Islet precursor cell (in vitro differentiated cells): ENCODE measurements around the gene SCG5.

Experiments
- DNase-seq: peaks from one replicate; pipeline ENCODE4 v3.0.0-alpha.2; 2018

SCG5 gene

DNA sequence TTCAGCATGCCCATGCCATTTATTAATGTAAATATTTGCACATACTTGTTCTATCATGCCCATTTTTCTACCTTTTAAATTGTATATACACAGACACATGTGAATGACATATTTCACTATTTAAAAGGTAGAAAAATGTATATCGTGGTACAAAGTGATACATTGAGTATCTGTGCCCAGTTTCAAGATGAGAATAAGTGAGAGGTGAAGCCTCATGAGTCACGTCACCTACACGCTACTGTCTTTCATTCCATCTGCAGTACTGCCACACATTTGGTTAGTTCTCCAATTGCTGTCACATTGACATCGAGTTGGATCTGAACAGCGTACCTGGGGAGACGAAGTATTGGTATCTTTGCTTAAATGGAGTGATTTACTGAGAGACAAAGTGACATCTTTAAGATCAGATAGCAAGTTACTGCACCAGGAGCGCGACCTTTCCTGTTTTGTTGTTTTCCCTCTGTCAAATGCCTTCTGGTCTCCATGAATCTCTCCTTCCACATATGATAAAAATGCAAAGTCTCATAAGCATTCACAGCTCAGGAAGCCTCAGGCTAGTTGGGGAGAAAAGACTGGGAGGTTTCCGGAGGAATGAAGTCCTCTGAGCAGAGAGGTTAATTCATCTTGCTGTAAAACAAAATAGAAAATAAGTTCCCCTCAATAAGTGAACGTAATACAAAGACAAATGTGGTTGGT lies 88.3 kb downstream of the SCG5 start:
- no peak for DNase-seq

DNA sequence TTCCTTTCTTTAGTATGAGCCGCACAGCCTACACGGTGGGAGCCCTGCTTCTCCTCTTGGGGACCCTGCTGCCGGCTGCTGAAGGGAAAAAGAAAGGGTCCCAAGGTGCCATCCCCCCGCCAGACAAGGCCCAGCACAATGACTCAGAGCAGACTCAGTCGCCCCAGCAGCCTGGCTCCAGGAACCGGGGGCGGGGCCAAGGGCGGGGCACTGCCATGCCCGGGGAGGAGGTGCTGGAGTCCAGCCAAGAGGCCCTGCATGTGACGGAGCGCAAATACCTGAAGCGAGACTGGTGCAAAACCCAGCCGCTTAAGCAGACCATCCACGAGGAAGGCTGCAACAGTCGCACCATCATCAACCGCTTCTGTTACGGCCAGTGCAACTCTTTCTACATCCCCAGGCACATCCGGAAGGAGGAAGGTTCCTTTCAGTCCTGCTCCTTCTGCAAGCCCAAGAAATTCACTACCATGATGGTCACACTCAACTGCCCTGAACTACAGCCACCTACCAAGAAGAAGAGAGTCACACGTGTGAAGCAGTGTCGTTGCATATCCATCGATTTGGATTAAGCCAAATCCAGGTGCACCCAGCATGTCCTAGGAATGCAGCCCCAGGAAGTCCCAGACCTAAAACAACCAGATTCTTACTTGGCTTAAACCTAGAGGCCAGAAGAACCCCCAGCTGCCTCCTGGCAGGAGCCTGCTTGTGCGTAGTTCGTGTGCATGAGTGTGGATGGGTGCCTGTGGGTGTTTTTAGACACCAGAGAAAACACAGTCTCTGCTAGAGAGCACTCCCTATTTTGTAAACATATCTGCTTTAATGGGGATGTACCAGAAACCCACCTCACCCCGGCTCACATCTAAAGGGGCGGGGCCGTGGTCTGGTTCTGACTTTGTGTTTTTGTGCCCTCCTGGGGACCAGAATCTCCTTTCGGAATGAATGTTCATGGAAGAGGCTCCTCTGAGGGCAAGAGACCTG lies 89.5 kb downstream of the SCG5 start:
- peak; percentile 91 for DNase-seq

DNA sequence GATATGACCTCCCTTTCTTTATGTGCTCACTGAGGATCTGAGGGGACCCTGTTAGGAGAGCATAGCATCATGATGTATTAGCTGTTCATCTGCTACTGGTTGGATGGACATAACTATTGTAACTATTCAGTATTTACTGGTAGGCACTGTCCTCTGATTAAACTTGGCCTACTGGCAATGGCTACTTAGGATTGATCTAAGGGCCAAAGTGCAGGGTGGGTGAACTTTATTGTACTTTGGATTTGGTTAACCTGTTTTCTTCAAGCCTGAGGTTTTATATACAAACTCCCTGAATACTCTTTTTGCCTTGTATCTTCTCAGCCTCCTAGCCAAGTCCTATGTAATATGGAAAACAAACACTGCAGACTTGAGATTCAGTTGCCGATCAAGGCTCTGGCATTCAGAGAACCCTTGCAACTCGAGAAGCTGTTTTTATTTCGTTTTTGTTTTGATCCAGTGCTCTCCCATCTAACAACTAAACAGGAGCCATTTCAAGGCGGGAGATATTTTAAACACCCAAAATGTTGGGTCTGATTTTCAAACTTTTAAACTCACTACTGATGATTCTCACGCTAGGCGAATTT lies 91.2 kb downstream of the SCG5 start:
- no peak for DNase-seq

DNA sequence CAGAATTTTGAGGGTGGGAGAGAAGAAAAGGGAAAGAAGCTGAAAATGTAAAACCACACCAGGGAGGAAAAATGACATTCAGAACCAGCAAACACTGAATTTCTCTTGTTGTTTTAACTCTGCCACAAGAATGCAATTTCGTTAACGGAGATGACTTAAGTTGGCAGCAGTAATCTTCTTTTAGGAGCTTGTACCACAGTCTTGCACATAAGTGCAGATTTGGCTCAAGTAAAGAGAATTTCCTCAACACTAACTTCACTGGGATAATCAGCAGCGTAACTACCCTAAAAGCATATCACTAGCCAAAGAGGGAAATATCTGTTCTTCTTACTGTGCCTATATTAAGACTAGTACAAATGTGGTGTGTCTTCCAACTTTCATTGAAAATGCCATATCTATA lies 91.8 kb downstream of the SCG5 start:
- no peak for DNase-seq

DNA sequence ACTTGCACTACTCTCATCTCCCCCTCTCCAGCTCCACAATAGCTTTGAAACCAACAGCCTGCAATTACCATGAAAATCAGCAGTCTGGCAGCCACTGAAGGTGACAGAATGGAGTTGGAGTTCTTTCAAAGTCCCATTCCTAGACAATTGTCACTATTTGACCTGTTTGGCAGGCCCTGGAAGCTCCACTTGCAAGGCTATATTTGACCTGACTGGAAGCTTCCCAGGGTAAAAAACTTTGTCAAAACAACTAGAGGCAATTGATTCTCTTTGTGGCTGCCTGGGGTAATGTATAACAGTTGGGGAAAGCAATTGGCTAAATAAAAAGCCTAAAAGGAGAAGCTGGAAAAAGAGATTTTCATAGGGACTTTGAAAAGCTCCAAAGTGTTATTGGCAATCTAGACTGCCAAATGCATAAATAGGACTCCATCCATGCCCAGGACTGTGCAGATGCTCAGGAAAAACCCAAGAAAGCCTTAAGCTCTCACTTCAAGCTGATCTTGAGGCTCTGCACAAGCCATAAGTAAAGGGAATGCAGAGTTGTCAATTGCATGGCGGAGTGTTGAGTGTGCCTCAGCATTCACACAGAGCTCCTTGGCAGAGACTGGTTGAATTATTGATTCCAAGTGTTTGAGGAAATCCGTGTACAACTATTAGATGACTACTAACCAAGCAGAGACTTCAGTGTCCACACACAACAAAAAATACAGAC lies 94.6 kb downstream of the SCG5 start:
- DNase-seq = no peak

DNA sequence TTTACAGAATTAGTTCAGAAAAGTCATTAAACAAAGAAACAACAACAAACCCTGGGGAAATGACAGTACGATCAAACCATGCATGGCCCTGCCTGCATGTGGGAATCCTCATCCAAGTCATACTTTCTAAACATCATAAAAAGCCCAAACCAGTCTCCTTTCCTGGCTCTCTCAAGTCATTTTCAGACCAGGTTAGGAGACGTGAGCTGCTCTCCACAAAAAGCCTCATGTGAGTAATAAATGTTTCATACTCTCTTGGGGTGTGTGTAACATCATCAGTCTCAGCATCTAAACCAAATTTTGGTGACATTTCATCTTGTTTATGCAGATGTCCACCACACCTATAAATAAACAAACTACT lies 95.2 kb downstream of the SCG5 start:
- DNase-seq = no peak

DNA sequence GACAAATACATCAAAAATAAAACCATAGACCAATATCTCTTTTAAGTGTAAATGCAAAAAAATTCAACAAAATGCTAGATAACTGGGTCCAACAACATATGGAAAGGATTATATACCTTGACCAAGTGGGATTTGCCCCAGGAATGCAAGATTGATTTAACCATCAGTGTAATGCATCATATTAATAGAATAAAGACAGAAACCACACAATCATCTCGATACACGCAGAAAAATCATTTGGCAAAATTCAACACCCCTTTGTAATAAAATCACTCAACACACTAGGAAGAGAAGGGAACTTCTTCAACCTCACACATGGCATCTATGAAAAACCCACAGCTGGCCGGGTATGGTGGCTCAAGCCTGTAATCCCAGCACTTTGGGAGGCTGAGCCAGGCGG lies 95.8 kb downstream of the SCG5 start:
- DNase-seq = no peak

DNA sequence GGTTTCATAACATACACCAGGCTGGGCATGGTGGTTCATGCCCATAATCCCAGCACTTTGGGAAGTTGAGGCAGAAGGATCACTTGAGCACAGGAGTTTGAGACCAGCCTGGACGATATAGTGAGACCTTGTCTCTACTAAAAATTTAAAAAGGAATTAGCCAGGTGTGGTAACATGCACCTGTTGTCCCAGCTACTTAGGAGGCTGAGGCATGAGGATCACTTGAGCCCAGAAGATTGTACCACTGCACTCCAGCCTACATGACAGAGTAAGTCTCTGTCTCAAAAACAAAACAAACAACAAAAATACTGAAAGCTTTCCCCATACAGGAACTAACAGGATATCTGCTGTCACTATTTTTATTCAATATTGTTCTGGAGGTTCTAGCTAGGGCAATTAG lies 97.2 kb downstream of the SCG5 start:
- no peak for DNase-seq

DNA sequence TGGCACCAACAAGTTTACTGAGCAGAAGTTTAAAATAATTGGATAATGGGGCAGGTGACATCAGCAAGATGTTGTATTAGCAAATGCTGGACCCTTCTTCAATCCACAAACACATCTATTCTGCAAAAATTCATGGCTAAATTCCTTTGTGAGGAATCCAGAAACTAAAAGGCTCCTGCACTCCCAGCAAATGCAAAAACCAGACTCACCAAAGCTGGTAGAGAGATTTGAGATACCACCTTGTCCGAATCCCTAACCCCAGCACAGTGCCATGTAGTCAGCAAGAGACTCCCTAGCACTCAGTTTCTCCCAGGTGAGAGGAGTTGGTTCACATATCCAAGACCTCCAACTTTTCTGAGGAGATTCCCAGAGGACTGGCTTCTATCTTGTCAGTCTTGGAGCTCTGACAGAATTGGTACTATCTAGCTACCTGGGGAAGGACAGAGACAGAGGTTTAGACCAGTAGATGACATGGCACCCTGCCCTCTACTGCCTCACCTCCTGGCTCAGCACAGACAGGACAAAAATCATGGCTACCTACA lies 98.1 kb downstream of the SCG5 start:
- DNase-seq = no peak

DNA sequence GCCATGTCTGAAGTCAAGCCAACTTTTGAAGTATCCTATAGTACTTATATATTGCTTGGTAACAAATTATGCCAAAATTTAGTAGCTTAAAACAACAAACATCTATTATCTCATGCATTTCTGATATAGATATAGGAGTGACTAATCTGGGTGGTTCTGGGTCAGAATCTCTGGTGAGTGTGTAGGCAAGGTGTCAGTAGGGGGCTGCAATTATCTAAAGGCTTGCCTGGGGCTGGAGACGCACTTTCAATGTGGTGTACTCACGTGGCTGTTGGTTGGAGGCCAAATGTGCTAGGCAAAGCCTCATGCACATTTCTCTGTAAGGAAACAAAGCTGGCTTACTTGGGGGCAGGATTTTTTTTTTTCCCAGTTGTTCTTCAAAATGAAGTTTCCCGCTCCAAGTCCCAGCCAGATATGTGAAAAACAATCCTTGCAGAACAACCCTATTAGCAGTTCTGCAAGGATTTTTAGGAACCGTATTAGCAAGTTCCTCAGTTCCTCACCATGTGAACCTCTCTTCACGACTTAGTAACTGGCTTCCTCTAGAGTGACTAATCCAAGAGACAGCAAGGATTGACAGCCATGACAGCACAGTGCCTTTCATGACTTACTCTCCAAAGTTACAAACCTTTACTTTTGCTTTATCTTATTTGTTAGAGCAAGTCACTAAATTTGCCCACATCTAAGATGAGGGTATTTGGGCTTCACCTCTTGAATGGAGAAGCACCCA lies 102.1 kb downstream of the SCG5 start:
- DNase-seq = no peak

DNA sequence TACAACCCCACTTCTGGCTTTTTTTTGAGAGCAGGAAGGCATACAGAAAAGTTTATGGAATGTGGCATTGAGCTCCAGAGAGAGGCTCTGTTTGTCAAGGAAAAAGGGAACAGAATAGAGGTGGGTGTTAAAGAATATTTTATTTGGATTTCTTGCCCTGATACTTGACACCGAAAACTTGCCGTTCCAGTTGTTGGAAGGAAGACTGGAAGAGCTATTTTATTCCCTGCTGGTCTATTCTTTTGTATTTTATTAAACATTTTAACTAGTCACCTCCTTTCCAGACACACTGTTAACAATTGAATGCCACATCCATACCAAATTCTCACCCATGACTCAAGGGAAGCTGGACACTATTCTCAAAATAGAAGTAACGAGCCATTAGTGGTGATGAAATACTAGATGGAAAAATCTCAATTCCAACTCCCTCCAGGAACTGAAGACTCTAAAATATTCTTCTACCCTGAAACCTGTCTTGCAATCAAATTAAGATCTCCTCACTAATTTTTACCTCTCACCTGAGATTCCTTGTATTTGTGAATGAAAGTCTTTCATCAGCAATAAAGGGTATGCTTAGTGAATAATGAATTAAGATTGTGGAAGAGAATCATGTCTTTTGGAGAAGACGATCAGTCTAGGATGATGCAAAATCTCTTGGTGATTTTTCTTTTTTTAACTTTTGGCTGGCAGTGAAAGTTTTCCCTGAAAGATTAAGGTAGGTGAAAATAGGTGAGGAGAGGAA lies 104.8 kb downstream of the SCG5 start:
- no peak for DNase-seq
